Measurements from ENCODE around the gene HCN2. TPM values are rescaled to one million over a fixed set of nuclear protein-coding genes. Genes with fewer than 3 reads are reported as not detected.

HCN2 gene
- 1 to 10 TPM in 1 of 2 experiments, under 1 TPM in 1; 0.84 to 1.3 TPM for total RNA-seq

DNA sequence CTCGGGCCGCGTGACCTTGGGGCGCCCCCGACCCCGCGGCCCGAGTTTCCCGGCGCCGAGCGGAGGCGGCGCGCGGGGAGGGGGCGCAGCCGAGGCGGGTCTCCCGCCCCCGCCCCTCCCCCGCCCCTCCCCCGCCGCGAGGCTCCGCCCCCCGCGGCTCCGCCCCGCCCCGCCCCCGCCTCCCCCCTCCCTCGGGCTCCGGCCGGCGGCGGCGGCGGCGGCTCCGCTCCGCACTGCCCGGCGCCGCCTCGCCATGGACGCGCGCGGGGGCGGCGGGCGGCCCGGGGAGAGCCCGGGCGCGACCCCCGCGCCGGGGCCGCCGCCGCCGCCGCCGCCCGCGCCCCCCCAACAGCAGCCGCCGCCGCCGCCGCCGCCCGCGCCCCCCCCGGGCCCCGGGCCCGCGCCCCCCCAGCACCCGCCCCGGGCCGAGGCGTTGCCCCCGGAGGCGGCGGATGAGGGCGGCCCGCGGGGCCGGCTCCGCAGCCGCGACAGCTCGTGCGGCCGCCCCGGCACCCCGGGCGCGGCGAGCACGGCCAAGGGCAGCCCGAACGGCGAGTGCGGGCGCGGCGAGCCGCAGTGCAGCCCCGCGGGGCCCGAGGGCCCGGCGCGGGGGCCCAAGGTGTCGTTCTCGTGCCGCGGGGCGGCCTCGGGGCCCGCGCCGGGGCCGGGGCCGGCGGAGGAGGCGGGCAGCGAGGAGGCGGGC lies at the start of gene HCN2:
Gene HCN2 (plus strand): TSS at position 189 of the 703 bp plus-strand sequence. CDS start 65 bp downstream, at position 254.
- Mint-ChIP-seq H3K27me3 (ENCODE audit: low read depth) (peaks cover 22% of the 10 kb centered on the region), H3K4me3 (no peak within 1 kb of the TSS), H3K36me3 (ENCODE audit: low read depth) (no peaks in the 10 kb centered on the region), H3K9me3 (ENCODE audit: insufficient read depth) (no peaks in the 10 kb centered on the region), H3K4me1 (ENCODE audit: low read depth) (peaks cover 2% of the 10 kb centered on the region), H3K27ac (no peak within 1 kb of the TSS)
- ATAC-seq (peak; percentile 2), DNase-seq (no peak)
- ChIA-PET POLR2A (no interaction called here), CTCF (no interaction called here)

DNA sequence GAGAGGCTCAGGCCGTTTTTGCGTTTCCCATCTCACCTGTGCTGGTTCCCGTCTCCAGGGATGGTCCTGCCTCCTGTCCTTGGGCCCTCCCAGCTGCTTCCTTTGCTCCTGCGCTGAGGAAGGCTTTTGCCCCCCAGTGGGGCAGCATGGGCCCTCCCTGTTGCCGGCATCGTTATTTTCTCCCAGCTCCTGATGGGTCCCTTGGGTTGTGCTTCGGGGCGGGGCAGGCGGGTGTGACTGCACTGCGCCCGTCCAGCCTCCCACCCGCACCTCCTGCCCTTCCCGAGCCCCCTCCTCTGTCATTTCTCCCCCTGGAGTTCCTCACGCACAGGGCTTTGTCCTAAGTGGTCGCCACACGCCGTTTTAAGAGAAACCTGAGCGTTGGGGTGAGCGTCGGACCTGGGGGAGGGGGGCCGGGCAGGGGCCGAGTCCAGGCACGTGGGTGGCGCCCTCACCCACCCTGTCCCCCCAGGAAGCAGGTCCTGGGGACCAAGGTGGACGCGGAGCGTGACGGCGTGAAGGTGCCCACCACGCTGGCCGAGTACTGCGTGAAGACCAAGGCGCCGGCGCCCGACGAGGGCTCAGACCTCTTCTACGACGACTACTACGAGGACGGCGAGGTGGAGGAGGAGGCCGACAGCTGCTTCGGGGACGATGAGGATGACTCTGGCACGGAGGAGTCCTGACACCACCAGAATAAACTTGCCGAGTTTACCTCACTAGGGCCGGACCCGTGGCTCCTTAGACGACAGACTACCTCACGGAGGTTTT lies 48.6 kb upstream of the HCN2 start:
- peaks cover 23% of the 10 kb centered on the region for H3K4me1 Mint-ChIP-seq (ENCODE audit: low read depth)
- no peak overlapping the region for H3K27ac Mint-ChIP-seq
- ChIA-PET CTCF (interaction anchor here (1.6 kb wide), 1 partner anchor 8 kb away, joined by 7 read pairs; no protein-coding TSS in a partner anchor), POLR2A (no interaction called here)
- H3K36me3 Mint-ChIP-seq (ENCODE audit: low read depth) = peaks cover 17% of the 10 kb centered on the region
- no peak for DNase-seq
- no peak for ATAC-seq
- no peak overlapping the region for H3K4me3 Mint-ChIP-seq
- no peaks in the 10 kb centered on the region for H3K9me3 Mint-ChIP-seq (ENCODE audit: insufficient read depth)
- H3K27me3 Mint-ChIP-seq (ENCODE audit: low read depth) = no peaks in the 10 kb centered on the region

DNA sequence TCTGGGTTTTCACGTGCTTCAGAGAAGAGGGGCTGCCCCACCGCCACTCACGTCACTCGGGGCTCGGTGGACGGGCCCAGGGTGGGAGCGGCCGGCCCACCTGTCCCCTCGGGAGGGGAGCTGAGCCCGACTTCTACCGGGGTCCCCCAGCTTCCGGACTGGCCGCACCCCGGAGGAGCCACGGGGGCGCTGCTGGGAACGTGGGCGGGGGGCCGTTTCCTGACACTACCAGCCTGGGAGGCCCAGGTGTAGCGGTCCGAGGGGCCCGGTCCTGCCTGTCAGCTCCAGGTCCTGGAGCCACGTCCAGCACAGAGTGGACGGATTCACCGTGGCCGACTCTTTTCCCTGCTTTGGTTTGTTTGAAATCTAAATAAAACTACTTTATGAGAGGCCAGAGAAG lies 48.0 kb upstream of the HCN2 start:
- Mint-ChIP-seq H3K27ac (no peak overlapping the region), H3K27me3 (ENCODE audit: low read depth) (no peaks in the 10 kb centered on the region), H3K4me1 (ENCODE audit: low read depth) (peaks cover 23% of the 10 kb centered on the region), H3K4me3 (no peak overlapping the region), H3K36me3 (ENCODE audit: low read depth) (peaks cover 15% of the 10 kb centered on the region), H3K9me3 (ENCODE audit: insufficient read depth) (no peaks in the 10 kb centered on the region)
- ChIA-PET CTCF (interaction anchor here (1.6 kb wide), 2 partner anchors 9 to 31 kb away, joined by 5 to 7 read pairs; no protein-coding TSS in a partner anchor), POLR2A (no interaction called here)
- no peak for ATAC-seq
- no peak for DNase-seq

DNA sequence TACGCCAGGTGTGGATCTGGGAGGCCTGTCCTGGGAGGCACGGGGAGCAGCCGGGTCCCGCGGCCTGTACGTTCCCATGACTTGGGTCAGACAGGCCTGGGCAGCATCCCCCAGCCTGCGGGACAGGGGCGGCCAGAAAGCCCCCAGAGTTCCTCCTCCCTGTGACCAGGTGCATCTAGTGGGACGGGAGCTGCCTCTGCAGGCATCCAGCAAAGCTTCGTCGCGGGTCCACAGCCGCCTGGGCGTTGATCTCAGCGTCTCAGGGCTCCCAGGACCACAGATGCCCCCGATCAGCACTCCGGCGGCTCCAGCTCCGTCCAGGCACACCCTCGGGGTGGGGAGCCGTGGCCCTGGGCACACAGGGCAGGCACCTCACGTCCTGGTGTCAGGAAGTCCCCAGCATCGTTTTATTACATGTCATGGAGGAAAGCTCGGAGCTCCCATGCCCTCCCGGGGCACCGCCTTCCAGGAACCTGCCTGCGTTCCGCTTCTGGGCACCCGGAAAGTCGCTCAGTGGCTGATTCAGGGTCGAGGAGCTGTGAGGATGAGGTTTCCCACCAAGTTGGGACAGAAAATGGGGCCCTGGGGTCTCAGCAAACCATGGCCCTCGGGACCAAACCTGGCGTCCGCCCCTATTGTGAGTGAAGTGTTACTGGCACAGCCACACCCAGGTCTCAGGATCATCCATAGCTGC lies 47.4 kb upstream of the HCN2 start:
- CTCF ChIA-PET = interaction anchor here (1.6 kb wide), 2 partner anchors 10 to 31 kb away, joined by 5 to 7 read pairs; no protein-coding TSS in a partner anchor
- no peak for ATAC-seq
- no peak overlapping the region for H3K27ac Mint-ChIP-seq
- no peaks in the 10 kb centered on the region for H3K9me3 Mint-ChIP-seq (ENCODE audit: insufficient read depth)
- POLR2A ChIA-PET = interaction anchor here (0.6 to 1.2 kb wide), 3 partner anchors 11 to 71 kb away, joined by 3 to 6 read pairs (median 4); partner anchors contain the start of gene CDC34
- no peaks in the 10 kb centered on the region for H3K27me3 Mint-ChIP-seq (ENCODE audit: low read depth)
- H3K4me1 Mint-ChIP-seq (ENCODE audit: low read depth) = peaks cover 23% of the 10 kb centered on the region
- peaks cover 12% of the 10 kb centered on the region for H3K36me3 Mint-ChIP-seq (ENCODE audit: low read depth)
- no peak for DNase-seq
- no peak overlapping the region for H3K4me3 Mint-ChIP-seq

DNA sequence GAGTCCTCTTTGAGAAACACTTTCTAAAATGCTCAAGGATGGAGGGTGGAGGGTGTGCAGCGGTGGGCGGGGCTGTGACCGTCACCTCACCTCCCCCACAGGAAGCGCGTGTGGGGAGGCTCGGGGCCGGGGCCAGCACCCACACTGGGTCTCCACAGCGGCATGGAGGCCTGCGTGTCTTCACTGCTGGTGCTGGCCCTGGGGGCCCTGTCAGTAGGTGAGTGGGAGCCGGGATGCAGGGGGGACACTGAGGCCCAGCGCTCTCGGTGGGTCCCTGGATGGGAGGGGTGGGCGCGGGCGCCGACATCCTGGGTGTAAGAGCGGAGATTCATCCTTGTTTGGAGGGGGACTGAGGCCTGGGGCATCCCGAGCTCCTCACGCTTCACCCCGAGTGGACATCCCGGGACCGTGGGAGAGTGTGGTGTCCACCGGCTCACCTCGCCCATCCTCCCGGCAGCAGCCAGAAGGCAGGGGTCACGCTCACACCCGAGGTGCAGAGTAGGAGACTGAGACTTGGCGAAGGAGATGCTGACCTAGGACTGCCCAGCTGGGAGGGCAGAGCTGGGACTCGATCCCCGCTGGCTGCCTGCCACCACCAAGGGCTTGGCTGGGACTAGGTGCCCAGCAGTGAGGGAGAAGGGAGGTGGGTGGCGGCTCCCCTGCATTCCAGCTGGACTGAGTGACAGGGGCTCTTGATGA lies 45.6 kb upstream of the HCN2 start, which contains the start of gene GZMM:
Gene GZMM (plus strand): TSS at position 144 of the 699 bp plus-strand sequence. CDS start 19 bp downstream, at position 163.
- peak; percentile 86 for DNase-seq
- peak; percentile 93 for ATAC-seq
- Mint-ChIP-seq H3K36me3 (ENCODE audit: low read depth) (peaks cover 14% of the 10 kb centered on the region), H3K4me1 (ENCODE audit: low read depth) (peaks cover 25% of the 10 kb centered on the region), H3K9me3 (ENCODE audit: insufficient read depth) (no peaks in the 10 kb centered on the region), H3K27me3 (ENCODE audit: low read depth) (no peaks in the 10 kb centered on the region), H3K27ac (peak within 1 kb of the TSS; percentile 97), H3K4me3 (peak within 1 kb of the TSS; percentile 87)
- CTCF ChIA-PET = interaction anchor here (1.0 to 1.7 kb wide), 2 partner anchors 12 to 33 kb away, joined by 3 to 6 read pairs; partner anchors contain the start of gene CDC34
- POLR2A ChIA-PET = interaction anchor here (0.8 to 1.3 kb wide), 4 partner anchors 9 to 33 kb away, joined by 3 to 4 read pairs (median 4); partner anchors contain the start of gene CDC34

DNA sequence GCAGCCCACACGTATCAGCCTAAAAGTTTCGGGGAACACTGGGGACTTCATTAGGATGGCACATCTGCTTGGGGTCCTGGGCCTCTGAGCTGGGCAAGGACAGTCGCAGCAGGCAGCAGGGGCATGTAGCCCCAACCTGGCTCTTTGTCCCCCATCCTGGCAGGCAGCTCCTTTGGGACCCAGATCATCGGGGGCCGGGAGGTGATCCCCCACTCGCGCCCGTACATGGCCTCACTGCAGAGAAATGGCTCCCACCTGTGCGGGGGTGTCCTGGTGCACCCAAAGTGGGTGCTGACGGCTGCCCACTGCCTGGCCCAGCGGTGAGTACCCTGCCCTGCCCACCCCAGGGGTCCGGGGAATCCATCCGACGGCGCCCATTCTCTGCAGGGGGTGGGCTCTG lies 42.6 kb upstream of the HCN2 start:
- Mint-ChIP-seq H3K27me3 (ENCODE audit: low read depth) (no peaks in the 10 kb centered on the region), H3K36me3 (ENCODE audit: low read depth) (peaks cover 10% of the 10 kb centered on the region), H3K4me3 (no peak overlapping the region), H3K9me3 (ENCODE audit: insufficient read depth) (no peaks in the 10 kb centered on the region), H3K27ac (no peak overlapping the region), H3K4me1 (ENCODE audit: low read depth) (peaks cover 27% of the 10 kb centered on the region)
- CTCF ChIA-PET = no interaction called here
- no peak for DNase-seq
- no peak for ATAC-seq
- POLR2A ChIA-PET = no interaction called here

DNA sequence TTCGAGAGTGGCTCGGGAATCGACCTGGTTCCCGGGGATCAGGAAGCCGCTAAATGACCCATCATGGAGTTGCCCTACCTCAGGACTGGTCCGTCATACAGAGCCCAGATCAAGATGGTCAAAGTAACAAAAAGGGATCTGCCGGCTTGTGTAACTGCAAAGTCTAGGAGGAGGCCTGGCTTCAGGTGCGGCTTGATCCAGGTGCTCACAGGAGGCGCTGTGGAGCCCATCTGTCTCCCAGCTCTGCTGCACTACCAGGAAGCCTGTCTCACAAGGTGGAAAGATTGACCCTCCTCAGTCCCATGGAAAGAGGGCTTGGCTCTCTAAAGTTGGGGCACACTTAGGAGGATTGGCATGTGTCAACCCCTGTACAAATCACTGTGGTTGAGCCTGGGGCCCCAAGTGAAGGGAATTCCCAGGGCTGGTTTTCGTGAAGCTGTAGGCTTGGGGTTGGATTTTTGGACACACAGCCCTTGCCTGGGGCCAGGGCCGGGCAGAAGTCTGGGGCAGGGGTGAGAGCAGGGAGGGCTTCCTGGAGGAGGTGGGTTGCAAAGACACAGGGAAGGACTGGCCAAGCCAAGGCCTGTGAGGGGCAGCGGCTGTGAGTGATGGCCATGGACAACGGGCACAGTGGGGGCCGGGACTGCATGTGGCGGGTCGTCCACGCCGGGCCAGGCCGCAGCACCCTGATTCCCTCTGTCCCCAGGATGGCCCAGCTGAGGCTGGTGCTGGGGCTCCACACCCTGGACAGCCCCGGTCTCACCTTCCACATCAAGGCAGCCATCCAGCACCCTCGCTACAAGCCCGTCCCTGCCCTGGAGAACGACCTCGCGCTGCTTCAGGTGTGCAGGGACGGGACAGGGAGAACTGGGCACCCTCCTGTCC lies 41.6 kb upstream of the HCN2 start:
- ChIA-PET CTCF (no interaction called here), POLR2A (no interaction called here)
- no peak for ATAC-seq
- Mint-ChIP-seq H3K27me3 (ENCODE audit: low read depth) (no peaks in the 10 kb centered on the region), H3K4me3 (no peak overlapping the region), H3K9me3 (ENCODE audit: insufficient read depth) (no peaks in the 10 kb centered on the region), H3K36me3 (ENCODE audit: low read depth) (peaks cover 9% of the 10 kb centered on the region), H3K4me1 (ENCODE audit: low read depth) (peaks cover 26% of the 10 kb centered on the region), H3K27ac (no peak overlapping the region)
- no peak for DNase-seq

DNA sequence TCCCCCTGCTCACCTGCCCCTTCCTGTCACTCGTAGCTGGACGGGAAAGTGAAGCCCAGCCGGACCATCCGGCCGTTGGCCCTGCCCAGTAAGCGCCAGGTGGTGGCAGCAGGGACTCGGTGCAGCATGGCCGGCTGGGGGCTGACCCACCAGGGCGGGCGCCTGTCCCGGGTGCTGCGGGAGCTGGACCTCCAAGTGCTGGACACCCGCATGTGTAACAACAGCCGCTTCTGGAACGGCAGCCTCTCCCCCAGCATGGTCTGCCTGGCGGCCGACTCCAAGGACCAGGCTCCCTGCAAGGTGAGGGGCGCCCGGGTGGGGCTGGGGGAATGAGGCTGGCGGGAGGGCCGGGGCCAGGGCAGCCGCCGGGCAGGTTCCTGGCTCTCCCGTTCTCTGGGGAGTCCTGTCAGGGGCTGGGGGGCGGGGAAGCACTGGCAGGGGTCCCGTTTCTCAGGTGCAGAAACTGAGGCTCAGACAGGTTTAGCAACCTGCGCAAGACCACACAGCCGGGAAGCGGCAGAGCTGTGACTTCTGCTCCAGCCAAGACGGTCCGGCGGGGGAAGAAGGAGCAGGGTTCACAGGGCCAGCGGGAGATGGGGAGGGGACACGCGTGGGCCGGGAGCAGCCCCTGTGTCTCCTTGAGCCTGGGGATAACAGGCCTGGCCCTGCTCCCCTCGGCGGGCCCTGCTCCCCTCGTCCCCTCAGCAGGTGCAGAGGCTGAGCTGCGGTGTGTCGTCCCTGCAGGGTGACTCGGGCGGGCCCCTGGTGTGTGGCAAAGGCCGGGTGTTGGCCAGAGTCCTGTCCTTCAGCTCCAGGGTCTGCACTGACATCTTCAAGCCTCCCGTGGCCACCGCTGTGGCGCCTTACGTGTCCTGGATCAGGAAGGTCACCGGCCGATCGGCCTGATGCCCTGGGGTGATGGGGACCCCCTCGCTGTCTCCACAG lies 40.5 kb upstream of the HCN2 start:
- Mint-ChIP-seq H3K4me1 (ENCODE audit: low read depth) (peaks cover 15% of the 10 kb centered on the region), H3K36me3 (ENCODE audit: low read depth) (peaks cover 7% of the 10 kb centered on the region), H3K27ac (no peak overlapping the region), H3K4me3 (no peak overlapping the region), H3K9me3 (ENCODE audit: insufficient read depth) (no peaks in the 10 kb centered on the region), H3K27me3 (ENCODE audit: low read depth) (no peaks in the 10 kb centered on the region)
- POLR2A ChIA-PET = no interaction called here
- CTCF ChIA-PET = no interaction called here
- no peak for ATAC-seq
- DNase-seq = no peak

DNA sequence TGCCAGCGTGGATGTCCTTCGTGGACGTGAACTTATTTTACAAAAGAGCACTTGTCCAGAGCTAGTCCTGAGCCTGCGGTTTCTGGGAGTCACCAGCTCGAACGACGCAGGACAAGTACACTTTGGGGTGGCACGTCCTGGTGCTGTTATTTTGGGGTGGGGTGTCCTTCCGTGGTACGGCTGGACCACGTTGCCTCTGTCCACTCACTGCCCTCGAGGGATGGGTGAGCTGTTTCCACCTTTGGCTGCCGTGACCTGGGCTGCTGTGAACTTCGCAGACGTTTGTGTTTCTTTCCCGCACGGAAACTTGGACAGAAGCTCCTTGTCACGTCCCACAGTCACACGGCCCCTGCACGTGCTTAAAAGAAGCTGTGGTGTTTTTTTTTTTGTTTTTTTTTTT lies 34.9 kb upstream of the HCN2 start:
- DNase-seq (no peak), ATAC-seq (no peak)
- H3K27me3 Mint-ChIP-seq (ENCODE audit: low read depth) = no peaks in the 10 kb centered on the region
- H3K27ac Mint-ChIP-seq = no peak overlapping the region
- POLR2A ChIA-PET = interaction anchor here (0.9 to 1.4 kb wide), 3 partner anchors 11 to 23 kb away, joined by 3 read pairs; partner anchors contain the start of genes CDC34 and GZMM
- H3K9me3 Mint-ChIP-seq (ENCODE audit: insufficient read depth) = no peaks in the 10 kb centered on the region
- CTCF ChIA-PET = no interaction called here
- peaks cover 5% of the 10 kb centered on the region for H3K4me1 Mint-ChIP-seq (ENCODE audit: low read depth)
- no peaks in the 10 kb centered on the region for H3K36me3 Mint-ChIP-seq (ENCODE audit: low read depth)
- H3K4me3 Mint-ChIP-seq = no peak overlapping the region

DNA sequence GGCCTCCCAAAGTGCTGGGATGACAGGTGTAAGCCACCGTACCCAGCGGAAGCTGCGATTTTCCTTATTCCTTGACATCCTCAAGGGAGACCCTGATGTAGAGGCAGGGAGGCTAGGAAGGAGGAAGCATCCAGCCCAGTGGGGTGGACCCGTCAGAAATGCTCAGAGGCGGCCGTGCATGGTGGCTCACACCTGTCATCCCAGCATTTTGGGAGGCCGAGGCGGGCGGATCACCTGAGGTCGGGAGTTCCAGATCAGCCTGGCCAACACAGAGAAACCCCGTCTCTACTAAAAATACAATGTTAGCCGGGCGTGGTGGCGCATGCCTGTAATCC lies 34.2 kb upstream of the HCN2 start:
- POLR2A ChIA-PET = interaction anchor here (1.0 to 1.4 kb wide), 2 partner anchors 11 to 23 kb away, joined by 3 read pairs; partner anchors contain the start of genes CDC34 and GZMM
- Mint-ChIP-seq H3K27ac (no peak overlapping the region), H3K27me3 (ENCODE audit: low read depth) (no peaks in the 10 kb centered on the region), H3K4me1 (ENCODE audit: low read depth) (peaks cover 5% of the 10 kb centered on the region), H3K36me3 (ENCODE audit: low read depth) (no peaks in the 10 kb centered on the region), H3K4me3 (no peak overlapping the region), H3K9me3 (ENCODE audit: insufficient read depth) (no peaks in the 10 kb centered on the region)
- CTCF ChIA-PET = no interaction called here
- DNase-seq = no peak
- no peak for ATAC-seq
